Neural cell (in vitro differentiated cells): ENCODE data around the gene SLC25A25. TPM values are rescaled to one million over a fixed set of nuclear protein-coding genes. Genes with fewer than 3 reads are reported as not detected.

Experiments used
- H2AFZ ChIP-seq: fragments of 200-600, 300-800 bp; sonication (generic), shearing (Covaris generic); 2 replicates; pipeline ENCODE4 v1.6.0; 2014; ENCODE audit warnings: low read depth, mild to moderate bottlenecking, antibody characterized with exemption, low read length, moderate library complexity
- H3F3A ChIP-seq: fragments of 200-600 bp; shearing (Covaris generic); 2 replicates; pipeline ENCODE4 v1.6.1; 2016; ENCODE audit warnings: mild to moderate bottlenecking, moderate library complexity, mixed read lengths, antibody characterized with exemption, low read length; ENCODE audit not compliant: insufficient read depth, poor library complexity, severe bottlenecking
- H3K27ac ChIP-seq: fragments of 200-600, 300-800 bp; sonication (generic), shearing (Covaris generic); 2 replicates; pipeline ENCODE4 v1.5.1; 2014; ENCODE audit warnings: mild to moderate bottlenecking, low read length, moderate library complexity
- H3K27me3 ChIP-seq: fragments of 300-800, 200-600 bp; sonication (generic), shearing (Covaris generic); 2 replicates; pipeline ENCODE4 v1.6.0; 2014; ENCODE audit warnings: mild to moderate bottlenecking, low read depth, low read length, moderate library complexity; ENCODE audit not compliant: insufficient read depth
- H3K36me3 ChIP-seq: fragments of 300-800, 200-600 bp; sonication (generic), shearing (Covaris generic); 2 replicates; pipeline ENCODE4 v1.5.1; 2014; ENCODE audit warnings: mild to moderate bottlenecking, antibody characterized with exemption, low read length, moderate library complexity; ENCODE audit not compliant: insufficient read depth
- H3K4me2 ChIP-seq: fragments of 300-800, 200-600 bp; sonication (generic), shearing (Covaris generic); 2 replicates; pipeline ENCODE4 v1.6.0; 2014; ENCODE audit warnings: mild to moderate bottlenecking, low read length
- H3K4me3 ChIP-seq: fragments of 300-800, 200-600 bp; sonication (generic), shearing (Covaris generic); 2 replicates; pipeline ENCODE4 v1.5.1; 2014; ENCODE audit warnings: mild to moderate bottlenecking, low read length, moderate library complexity
- H3K79me2 ChIP-seq: fragments of 200-600 bp; shearing (Covaris generic); replicated peaks from 2 replicates; pipeline ENCODE4 v1.6.0; 2014; ENCODE audit warnings: mild to moderate bottlenecking, low read length, moderate library complexity; ENCODE audit not compliant: insufficient read depth
- H3K9ac ChIP-seq: fragments of 300-800, 200-600 bp; sonication (generic), shearing (Covaris generic); 2 replicates; pipeline ENCODE4 v1.6.1; 2016; ENCODE audit warnings: mild to moderate bottlenecking, low read length, mixed read lengths
- H3K9me2 ChIP-seq: fragments of 200-600 bp; shearing (Covaris generic); 2 replicates; pipeline ENCODE4 v1.6.1; 2016; ENCODE audit warnings: mild to moderate bottlenecking, low read length, mixed read lengths; ENCODE audit not compliant: insufficient read depth
- H3K9me3 ChIP-seq: fragments of 200-600, 300-800 bp; sonication (generic), shearing (Covaris generic); 2 replicates; pipeline ENCODE4 v1.6.1; 2016; ENCODE audit warnings: mild to moderate bottlenecking, mixed run types, low read length, moderate library complexity, mixed read lengths
- H4K20me1 ChIP-seq: fragments of 200-600 bp; shearing (Covaris generic); 2 replicates; pipeline ENCODE4 v1.6.1; 2016; ENCODE audit warnings: mild to moderate bottlenecking, mixed run types; ENCODE audit not compliant: insufficient read depth
- CTCF ChIP-seq: fragments of 450-650 bp; IDR thresholded peaks from 2 replicates; pipeline ENCODE4 v1.5.1; 2014; ENCODE audit warnings: antibody characterized with exemption, mild to moderate bottlenecking, moderate library complexity; ENCODE audit not compliant: poor library complexity, severe bottlenecking
- EP300 ChIP-seq: fragments of 450-650 bp; conservative IDR thresholded peaks from 2 replicates; pipeline ENCODE4 v1.6.1; 2014; ENCODE audit warnings: antibody characterized with exemption, mild to moderate bottlenecking, moderate library complexity; ENCODE audit not compliant: poor library complexity, severe bottlenecking
- EZH2 ChIP-seq: fragments of 200-600, 300-800 bp; shearing (Covaris generic), sonication (generic); IDR thresholded peaks from 2 replicates; pipeline ENCODE4 v1.6.1; 2014; ENCODE audit warnings: antibody characterized with exemption, low read length, borderline replicate concordance, mild to moderate bottlenecking; ENCODE audit not compliant: insufficient read depth, poor library complexity, severe bottlenecking
- MXI1 ChIP-seq: fragments of 450-650 bp; conservative IDR thresholded peaks from 2 replicates; pipeline ENCODE4 v1.6.1; 2014; ENCODE audit warnings: antibody characterized with exemption, mild to moderate bottlenecking; ENCODE audit not compliant: poor library complexity, severe bottlenecking
- POLR2AphosphoS5 ChIP-seq: IDR thresholded peaks from 2 replicates; pipeline ENCODE4 v1.6.1; 2012
- RAD21 ChIP-seq: fragments of 450-650 bp; conservative IDR thresholded peaks from 2 replicates; pipeline ENCODE4 v1.6.1; 2014; ENCODE audit warnings: antibody characterized with exemption, mild to moderate bottlenecking, moderate library complexity
- REST ChIP-seq: IDR thresholded peaks from 2 replicates; pipeline ENCODE4 v1.6.1; 2012; ENCODE audit warnings: borderline replicate concordance
- SMC3 ChIP-seq: fragments of 450-650 bp; conservative IDR thresholded peaks from 2 replicates; pipeline ENCODE4 v1.6.1; 2014; ENCODE audit warnings: antibody characterized with exemption, mild to moderate bottlenecking, moderate library complexity; ENCODE audit not compliant: poor library complexity
- TAF1 ChIP-seq: IDR thresholded peaks from 2 replicates; pipeline ENCODE4 v1.6.1; 2012; ENCODE audit warnings: low read depth
- polyA plus RNA-seq: library from polyadenylated mRNA; depleted of rRNA; stranded (reverse); fragments of >200 nt; gene quantifications from 2 replicates; pipeline ENCODE4 v1.2.3, GENCODE V29; 2014

Gene SLC25A25
- polyA plus RNA-seq, 1 donor from 2014 or later, result 43.7 TPM

GRCh38 chr9:128026255-128026772 is 41.7 kb upstream of the SLC25A25 start:
- H3K4me3 ChIP-seq, result no peak overlapping the region
- no peak overlapping the region for H3K9ac ChIP-seq
- no peaks in the 10 kb centered on the region for H3K79me2 ChIP-seq
- no peaks in the 10 kb centered on the region for H3K9me3 ChIP-seq
- no peaks in the 10 kb centered on the region for H3K27me3 ChIP-seq
- H3K4me2 ChIP-seq, result no peak overlapping the region
- no peaks in the 10 kb centered on the region for H4K20me1 ChIP-seq
- H2AFZ ChIP-seq, result no peak overlapping the region
- H3K27ac ChIP-seq, result no peak overlapping the region
- no peaks in the 10 kb centered on the region for H3K36me3 ChIP-seq
- no peaks in the 10 kb centered on the region for H3K9me2 ChIP-seq
- TF ChIP-seq SMC3 (no peak), EZH2 (no peak), MXI1 (no peak), POLR2AphosphoS5 (no peak), RAD21 (no peak), CTCF (no peak), TAF1 (no peak), REST (no peak), EP300 (no peak)
- no peaks in the 10 kb centered on the region for H3F3A ChIP-seq

GRCh38 chr9:128026773-128027541 is 41.1 kb upstream of the SLC25A25 start:
- Histone ChIP-seq H2AFZ (no peak overlapping the region), H3K9ac (no peak overlapping the region), H3K27me3 (no peaks in the 10 kb centered on the region), H3K4me3 (no peak overlapping the region), H3K79me2 (no peaks in the 10 kb centered on the region), H3K9me2 (no peaks in the 10 kb centered on the region), H3K4me2 (no peak overlapping the region), H3K36me3 (no peaks in the 10 kb centered on the region), H3K9me3 (no peaks in the 10 kb centered on the region), H3K27ac (no peak overlapping the region), H4K20me1 (no peaks in the 10 kb centered on the region), H3F3A (no peaks in the 10 kb centered on the region)
- TF ChIP-seq TAF1, result no peak
- TF ChIP-seq CTCF, result no peak
- no peak for TF ChIP-seq EP300
- no peak for TF ChIP-seq REST
- TF ChIP-seq SMC3, result no peak
- TF ChIP-seq RAD21, result no peak
- TF ChIP-seq MXI1, result no peak
- TF ChIP-seq POLR2AphosphoS5, result no peak
- TF ChIP-seq EZH2, result no peak
